Uterus (tissue), 4 donors: ENCODE measurements around the gene RAI14. TPM values are rescaled to one million over a fixed set of nuclear protein-coding genes. Genes with fewer than 3 reads are reported as not detected.

Experiments used
- DNase-seq, 2 donors: peaks; one replicate each; pipeline ENCODE4 v3.0.0-alpha.2; 2019 to 2020
- H3K27ac ChIP-seq, 2 donors: fragments of 200-600 bp; sonication (generic); 1 replicate in 1 of 2; 2 replicates in 1 of 2; pipeline ENCODE4 v1.5.1; 2016 to 2018
- H3K27me3 ChIP-seq, 2 donors: fragments of 200-600 bp; sonication (generic); one replicate each; pipeline ENCODE4 v1.5.1; 2018 to 2019; ENCODE audit warnings: control low read depth in 1 of 2
- H3K36me3 ChIP-seq, 2 donors: fragments of 200-600 bp; sonication (generic); one replicate each; pipeline ENCODE4 v1.5.1; 2019; ENCODE audit warnings: control low read depth in 1 of 2
- H3K4me1 ChIP-seq, 2 donors: fragments of 200-600 bp; sonication (generic); one replicate each; pipeline ENCODE4 v1.5.1; 2018 to 2019; ENCODE audit warnings: control low read depth in 1 of 2
- H3K4me3 ChIP-seq, 2 donors: fragments of 200-600 bp; sonication (generic); 1 replicate in 1 of 2; 2 replicates in 1 of 2; pipeline ENCODE4 v1.5.1; 2018 to 2019; ENCODE audit warnings: mild to moderate bottlenecking in 1 of 2
- H3K9me3 ChIP-seq, 2 donors: fragments of 200-600 bp; sonication (generic); one replicate each; pipeline ENCODE4 v1.5.1; 2019; ENCODE audit warnings: control low read depth in 1 of 2
- POLR2A ChIP-seq, 2 donors: fragments of 450-650 bp; IDR thresholded peaks; one replicate each; pipeline ENCODE4 v1.6.1; 2016; ENCODE audit warnings: antibody characterized with exemption in 2 of 2, mild to moderate bottlenecking in 1 of 2, moderate library complexity in 1 of 2
- intact Hi-C: fragments of 100-400 bp; cut with DNase I; formaldehyde crosslinking; loops from one replicate; pipeline ENCODE4 v1.15.1; 2023; ENCODE audit warnings: low total_unique reads
- total RNA-seq, 4 donors: library from RNA; depleted of rRNA in 3 of 4; stranded (reverse); fragments of >200 nt in 3 of 4; gene quantifications; one replicate each; pipeline versions ENCODE4 v1.1.0 to v1.2.4, GENCODE V29; 2014 to 2023
- TF ChIP-seq, protein P1 (sequence below), 4 experiments: fragments of 200-600 bp in 2 of 4; fragments of 450-650 bp in 2 of 4; sonication (generic) in 2 of 4; IDR thresholded peaks; one replicate each; pipeline ENCODE4 v1.5.1; 2016 to 2019; ENCODE audit warnings: antibody characterized with exemption in 4 of 4, mild to moderate bottlenecking in 2 of 4, moderate library complexity in 1 of 4
- donor health status: DM: yes; HTN: yes; CAD: no.

Gene RAI14
- total RNA-seq, 4 donors from 2014 or later: 32.4 to 264 (median 117) TPM

DNA sequence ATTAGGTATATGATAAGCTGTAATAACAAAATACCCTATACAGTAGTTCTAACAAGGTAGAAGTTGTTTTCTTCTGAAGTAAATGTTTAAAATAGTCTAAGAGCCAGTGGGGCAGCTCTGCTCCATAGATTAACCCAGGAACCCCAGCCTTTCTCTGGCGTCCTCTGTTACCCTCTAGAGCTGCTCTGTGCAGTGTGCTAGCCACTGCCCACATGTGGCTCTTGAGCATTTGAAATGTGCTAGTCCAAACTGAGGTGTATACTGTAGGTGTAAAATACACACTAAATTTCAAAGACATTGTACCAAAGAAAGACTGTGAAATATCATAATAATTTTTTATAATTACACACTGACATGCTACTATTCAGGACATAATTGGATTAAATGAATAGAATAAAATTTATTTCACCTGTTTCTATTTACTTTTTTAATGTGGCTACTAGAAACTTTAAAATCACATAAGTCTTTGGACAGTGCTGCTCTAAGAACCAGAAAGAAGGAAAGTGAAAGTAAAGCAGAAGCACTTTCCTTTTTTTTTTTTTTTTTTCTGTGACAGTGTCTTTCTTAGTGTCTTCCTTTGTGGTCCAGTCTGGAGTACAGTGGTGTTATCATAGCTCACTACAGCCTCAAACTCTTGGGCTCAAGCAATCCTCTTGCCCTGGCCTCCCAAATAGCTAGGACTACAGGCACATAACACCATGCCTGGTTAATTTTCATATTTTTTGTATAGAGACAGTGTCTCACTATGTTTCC lies 39.3 kb downstream of the RAI14 start:
- Histone ChIP-seq H3K27ac (peak overlapping the region; percentile 75 to 83), H3K27me3 (no peaks in the 10 kb centered on the region), H3K36me3 (no peaks in the 10 kb centered on the region), H3K4me1 (peaks cover 4% of the 10 kb centered on the region in 2 donors), H3K9me3 (no peaks in the 10 kb centered on the region), H3K4me3 (no peak overlapping the region)
- no peak for TF ChIP-seq POLR2A (IDR thresholded peaks at IDR 0.05)
- TF ChIP-seq, protein P1, sequence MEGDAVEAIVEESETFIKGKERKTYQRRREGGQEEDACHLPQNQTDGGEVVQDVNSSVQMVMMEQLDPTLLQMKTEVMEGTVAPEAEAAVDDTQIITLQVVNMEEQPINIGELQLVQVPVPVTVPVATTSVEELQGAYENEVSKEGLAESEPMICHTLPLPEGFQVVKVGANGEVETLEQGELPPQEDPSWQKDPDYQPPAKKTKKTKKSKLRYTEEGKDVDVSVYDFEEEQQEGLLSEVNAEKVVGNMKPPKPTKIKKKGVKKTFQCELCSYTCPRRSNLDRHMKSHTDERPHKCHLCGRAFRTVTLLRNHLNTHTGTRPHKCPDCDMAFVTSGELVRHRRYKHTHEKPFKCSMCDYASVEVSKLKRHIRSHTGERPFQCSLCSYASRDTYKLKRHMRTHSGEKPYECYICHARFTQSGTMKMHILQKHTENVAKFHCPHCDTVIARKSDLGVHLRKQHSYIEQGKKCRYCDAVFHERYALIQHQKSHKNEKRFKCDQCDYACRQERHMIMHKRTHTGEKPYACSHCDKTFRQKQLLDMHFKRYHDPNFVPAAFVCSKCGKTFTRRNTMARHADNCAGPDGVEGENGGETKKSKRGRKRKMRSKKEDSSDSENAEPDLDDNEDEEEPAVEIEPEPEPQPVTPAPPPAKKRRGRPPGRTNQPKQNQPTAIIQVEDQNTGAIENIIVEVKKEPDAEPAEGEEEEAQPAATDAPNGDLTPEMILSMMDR (IDR thresholded peaks at IDR 0.05): no peak
- intact Hi-C loops: no loop called here
- no peak for DNase-seq

DNA sequence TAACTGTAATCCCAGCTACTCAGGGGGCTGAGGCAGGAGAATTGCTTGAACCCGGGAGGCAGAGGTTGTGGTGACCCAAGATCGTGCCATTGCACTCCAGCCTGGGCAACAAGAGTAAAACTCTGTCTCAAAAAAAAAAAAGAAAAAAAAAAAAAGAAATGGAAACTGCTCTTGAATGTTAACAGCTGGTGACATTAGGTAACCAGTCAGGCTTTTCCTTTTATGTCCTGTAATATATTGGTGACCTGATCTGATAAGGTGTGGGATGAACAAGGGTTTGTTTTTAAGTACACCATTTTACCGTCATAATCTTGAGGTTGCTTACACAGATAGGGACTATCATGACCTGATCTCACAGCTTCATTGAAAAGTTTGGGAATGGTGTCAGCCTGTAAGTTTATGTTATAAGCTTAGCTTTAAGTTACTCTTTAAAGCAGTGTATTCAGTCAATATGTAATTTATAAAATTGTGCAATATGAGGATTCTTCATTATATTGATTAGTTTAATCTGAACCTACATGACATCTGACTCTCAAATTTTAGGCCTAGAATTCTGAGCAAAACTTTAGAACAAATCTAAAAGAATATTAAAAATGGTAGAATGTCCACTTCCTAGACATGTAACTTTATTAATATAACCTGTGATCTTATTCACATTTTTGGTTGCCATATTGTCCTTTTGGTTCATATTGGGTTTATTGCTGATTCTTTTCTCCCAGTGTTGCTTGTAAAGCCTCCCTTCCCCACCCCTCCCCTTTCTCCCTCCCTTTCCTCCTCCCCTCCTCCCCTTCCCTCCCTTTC lies 41.4 kb downstream of the RAI14 start:
- DNase-seq: no peak
- Histone ChIP-seq H3K9me3 (no peaks in the 10 kb centered on the region), H3K4me1 (peaks cover 4% of the 10 kb centered on the region in 2 donors), H3K27ac (peak overlapping the region in 1 of 2 donors; percentile 75), H3K4me3 (no peak overlapping the region), H3K27me3 (no peaks in the 10 kb centered on the region), H3K36me3 (no peaks in the 10 kb centered on the region)
- TF ChIP-seq POLR2A (IDR thresholded peaks at IDR 0.05): no peak
- TF ChIP-seq, protein P1 (IDR thresholded peaks at IDR 0.05): no peak
- intact Hi-C loops: no loop called here

DNA sequence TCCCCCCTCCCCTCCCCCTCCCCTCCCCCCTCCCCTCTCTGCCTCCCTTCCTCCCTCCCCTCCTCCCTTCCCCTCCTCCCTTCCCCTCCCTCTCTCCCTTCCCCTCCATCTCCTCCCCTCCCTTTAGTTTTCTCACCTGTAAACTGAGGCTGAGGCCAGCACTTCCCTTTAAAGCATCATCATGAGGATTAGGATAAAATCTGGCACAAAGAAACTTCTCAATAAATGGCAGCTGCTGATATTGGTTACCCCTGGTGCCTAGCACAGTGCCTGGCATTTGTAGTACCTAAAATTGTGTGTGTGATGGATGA lies 41.9 kb downstream of the RAI14 start:
- H3K36me3 ChIP-seq: no peaks in the 10 kb centered on the region
- no peaks in the 10 kb centered on the region for H3K27me3 ChIP-seq
- no peak for DNase-seq
- peaks cover 4% of the 10 kb centered on the region in 2 donors for H3K4me1 ChIP-seq
- H3K4me3 ChIP-seq: no peak overlapping the region
- no peaks in the 10 kb centered on the region for H3K9me3 ChIP-seq
- peak overlapping the region in 1 of 2 donors; percentile 30 for H3K27ac ChIP-seq
- TF ChIP-seq POLR2A (IDR thresholded peaks at IDR 0.05): no peak
- TF ChIP-seq, protein P1 (IDR thresholded peaks at IDR 0.05): no peak
- intact Hi-C loops: no loop called here

DNA sequence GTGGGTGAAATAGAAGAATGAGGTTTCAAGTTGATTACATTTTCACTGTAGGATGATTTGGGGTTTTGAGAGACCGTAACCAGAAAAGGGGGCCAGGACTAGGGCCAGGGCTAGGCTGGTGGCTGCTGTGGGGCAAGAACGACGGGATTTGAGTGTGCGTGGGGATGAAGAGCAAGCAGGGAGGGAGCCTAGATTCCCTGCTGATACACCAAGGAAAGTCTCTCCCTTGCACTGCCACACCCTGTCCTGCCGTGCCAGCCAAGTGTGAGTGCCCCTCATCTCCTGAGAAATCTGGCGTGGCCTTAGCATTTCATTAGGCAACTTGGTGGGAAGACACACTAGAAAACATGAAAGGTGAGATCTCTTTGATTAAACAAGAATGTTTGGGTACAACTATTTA lies 42.6 kb downstream of the RAI14 start:
- H3K27me3 ChIP-seq: no peaks in the 10 kb centered on the region
- H3K27ac ChIP-seq: peak overlapping the region; percentile 24 to 30
- no peaks in the 10 kb centered on the region for H3K9me3 ChIP-seq
- no peak overlapping the region for H3K4me3 ChIP-seq
- no peaks in the 10 kb centered on the region for H3K36me3 ChIP-seq
- no peak for TF ChIP-seq POLR2A (IDR thresholded peaks at IDR 0.05)
- TF ChIP-seq, protein P1 (IDR thresholded peaks at IDR 0.05): no peak
- peaks cover 4 to 7% of the 10 kb centered on the region in 2 donors for H3K4me1 ChIP-seq
- intact Hi-C loops: no loop called here
- DNase-seq: no peak
